Calu3 (cell line): Measurements from ENCODE around the gene BPIFB6. TPM values are rescaled to one million over a fixed set of nuclear protein-coding genes. Genes with fewer than 3 reads are reported as not detected.

Experiments used
- BruUV-seq: library from RNA; stranded (reverse); fragments of 400-500 nt; replicated peaks from 2 replicates; lab custom pipeline; 2021; lab: Mats Ljungman, UMichigan
- CTCF ChIA-PET: fragments of 300-600 bp; sonication (Branson Sonifier 250); formaldehyde crosslinking; loops from one replicate; lab custom pipeline; 2022; ENCODE audit warnings: antibody characterized with exemption; lab: Charles Lee
- DNase-seq: peaks from one replicate; pipeline ENCODE4 v3.0.0; 2022
- H3K27ac Mint-ChIP-seq: one replicate; pipeline ENCODE4 v1.8.0; 2022; ENCODE audit warnings: mixed read lengths; ENCODE audit not compliant: unreplicated experiment
- H3K27me3 Mint-ChIP-seq: one replicate; pipeline ENCODE4 v1.8.0; 2022; ENCODE audit warnings: mixed read lengths; ENCODE audit not compliant: unreplicated experiment
- H3K36me3 Mint-ChIP-seq: one replicate; pipeline ENCODE4 v1.8.0; 2022; ENCODE audit warnings: mild to moderate bottlenecking, moderate library complexity, mixed read lengths; ENCODE audit not compliant: insufficient read depth, unreplicated experiment
- H3K4me1 Mint-ChIP-seq: one replicate; pipeline ENCODE4 v1.8.0; 2022; ENCODE audit warnings: mild to moderate bottlenecking, low read depth, mixed read lengths; ENCODE audit not compliant: unreplicated experiment
- H3K4me3 Mint-ChIP-seq: one replicate; pipeline ENCODE4 v1.8.0; 2022; ENCODE audit warnings: mild to moderate bottlenecking, low read depth, moderate library complexity, mixed read lengths; ENCODE audit not compliant: unreplicated experiment
- H3K9me3 Mint-ChIP-seq: one replicate; pipeline ENCODE4 v1.8.0; 2022; ENCODE audit warnings: low read depth, mixed read lengths; ENCODE audit not compliant: unreplicated experiment
- intact Hi-C: fragments of 100-400 bp; cut with micrococcal nuclease; formaldehyde crosslinking; loops from one replicate; pipeline ENCODE4 v1.10.0; 2022; ENCODE audit not compliant: unreplicated experiment
- total RNA-seq: library from RNA; stranded (reverse); gene quantifications from 2 replicates; pipeline ENCODE4 v1.2.3, GENCODE V29; 2022
- TF ChIP-seq, protein P1 (sequence below): fragments of 200-600 bp; IDR thresholded peaks from one replicate; pipeline ENCODE4 v1.8.0; 2022; ENCODE audit warnings: antibody characterized with exemption; ENCODE audit not compliant: unreplicated experiment

BPIFB6 gene
- total RNA-seq, 1 experiment from 2014 or later, result not detected

GRCh38 chr20:32991792-32992641 is 39.4 kb upstream of the BPIFB6 start:
- H3K36me3 Mint-ChIP-seq, result no peaks in the 10 kb centered on the region
- no peak overlapping the region for H3K27ac Mint-ChIP-seq
- H3K4me1 Mint-ChIP-seq, result no peaks in the 10 kb centered on the region
- TF ChIP-seq, protein P1, sequence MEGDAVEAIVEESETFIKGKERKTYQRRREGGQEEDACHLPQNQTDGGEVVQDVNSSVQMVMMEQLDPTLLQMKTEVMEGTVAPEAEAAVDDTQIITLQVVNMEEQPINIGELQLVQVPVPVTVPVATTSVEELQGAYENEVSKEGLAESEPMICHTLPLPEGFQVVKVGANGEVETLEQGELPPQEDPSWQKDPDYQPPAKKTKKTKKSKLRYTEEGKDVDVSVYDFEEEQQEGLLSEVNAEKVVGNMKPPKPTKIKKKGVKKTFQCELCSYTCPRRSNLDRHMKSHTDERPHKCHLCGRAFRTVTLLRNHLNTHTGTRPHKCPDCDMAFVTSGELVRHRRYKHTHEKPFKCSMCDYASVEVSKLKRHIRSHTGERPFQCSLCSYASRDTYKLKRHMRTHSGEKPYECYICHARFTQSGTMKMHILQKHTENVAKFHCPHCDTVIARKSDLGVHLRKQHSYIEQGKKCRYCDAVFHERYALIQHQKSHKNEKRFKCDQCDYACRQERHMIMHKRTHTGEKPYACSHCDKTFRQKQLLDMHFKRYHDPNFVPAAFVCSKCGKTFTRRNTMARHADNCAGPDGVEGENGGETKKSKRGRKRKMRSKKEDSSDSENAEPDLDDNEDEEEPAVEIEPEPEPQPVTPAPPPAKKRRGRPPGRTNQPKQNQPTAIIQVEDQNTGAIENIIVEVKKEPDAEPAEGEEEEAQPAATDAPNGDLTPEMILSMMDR, result no peak
- no peak overlapping the region for H3K4me3 Mint-ChIP-seq
- intact Hi-C loops, result no loop called here
- BruUV-seq, result no TSS peak
- peaks cover 5% of the 10 kb centered on the region for H3K9me3 Mint-ChIP-seq
- H3K27me3 Mint-ChIP-seq, result peaks cover 68% of the 10 kb centered on the region
- DNase-seq, result no peak
- CTCF ChIA-PET, result interaction anchor here (1.0 kb wide), 1 partner anchor 46 kb away, joined by 3 read pairs; no protein-coding TSS in a partner anchor

DNA sequence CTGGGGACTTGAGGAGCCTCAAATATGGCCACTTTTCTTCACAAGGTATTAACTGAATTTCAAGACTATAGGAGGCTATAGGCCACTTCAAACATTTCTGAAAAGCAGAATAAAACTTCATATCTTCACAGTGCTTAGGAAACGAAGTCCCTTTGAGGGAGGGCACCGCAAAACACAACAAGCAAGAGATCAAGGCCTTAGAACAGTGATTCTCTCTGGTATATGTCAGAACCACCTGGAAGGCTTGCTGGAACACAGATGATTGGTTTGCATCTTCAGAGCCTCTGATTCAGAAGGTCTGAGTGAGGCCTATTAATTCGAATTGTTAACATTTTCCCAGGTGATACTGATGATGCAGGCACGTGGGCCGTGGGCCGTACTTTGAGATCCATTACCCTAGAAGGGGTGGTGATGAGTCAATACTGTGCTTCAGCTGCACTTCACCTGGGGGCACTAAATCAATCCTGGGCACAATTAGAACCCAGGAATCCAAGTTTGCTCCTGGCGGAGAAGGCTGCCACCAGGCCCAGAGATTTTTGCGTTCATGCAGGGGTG is 37.9 kb upstream of the BPIFB6 start:
- H3K27ac Mint-ChIP-seq, result no peak overlapping the region

GRCh38 chr20:32995802-32996201 is 35.6 kb upstream of the BPIFB6 start:
- intact Hi-C loops, result no loop called here
- Mint-ChIP-seq H3K27me3 (peaks cover 92% of the 10 kb centered on the region), H3K27ac (no peak overlapping the region), H3K4me3 (no peak overlapping the region), H3K4me1 (no peaks in the 10 kb centered on the region), H3K36me3 (no peaks in the 10 kb centered on the region), H3K9me3 (peaks cover 5% of the 10 kb centered on the region)
- DNase-seq, result no peak
- TF ChIP-seq, protein P1, result no peak
- no TSS peak for BruUV-seq
- CTCF ChIA-PET, result no interaction called here

More for the DNA sequence above, 37.9 kb upstream of the BPIFB6 start:
- TF ChIP-seq, protein P1, result no peak
- Mint-ChIP-seq H3K27me3 (peaks cover 83% of the 10 kb centered on the region), H3K4me3 (no peak overlapping the region), H3K9me3 (peaks cover 5% of the 10 kb centered on the region), H3K36me3 (no peaks in the 10 kb centered on the region), H3K4me1 (no peaks in the 10 kb centered on the region)
- DNase-seq, result no peak
- BruUV-seq, result no TSS peak
- intact Hi-C loops, result no loop called here
- CTCF ChIA-PET, result no interaction called here

DNA sequence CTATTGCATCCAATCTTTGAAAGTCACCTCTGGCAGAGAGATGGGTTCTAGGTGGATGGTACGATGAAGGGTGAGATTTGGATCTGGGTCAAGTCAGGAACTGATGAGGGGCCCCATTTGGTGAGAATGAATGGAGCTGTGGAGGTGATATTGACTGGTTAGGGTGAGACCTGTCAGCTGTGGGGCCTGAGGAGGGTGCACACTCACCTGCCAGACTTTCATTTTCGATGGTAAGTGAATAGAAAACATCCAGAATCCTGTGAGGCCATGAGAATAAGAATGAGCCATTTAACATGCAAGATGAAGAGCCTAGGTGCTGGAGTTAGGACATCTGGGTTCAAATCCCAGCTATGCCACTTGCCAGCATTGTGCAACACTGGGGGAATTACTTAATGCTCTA is 34.0 kb upstream of the BPIFB6 start:
- CTCF ChIA-PET, result no interaction called here

More for the DNA sequence above, 34.0 kb upstream of the BPIFB6 start:
- TF ChIP-seq, protein P1, result no peak
- peaks cover 5% of the 10 kb centered on the region for H3K9me3 Mint-ChIP-seq
- no TSS peak for BruUV-seq
- DNase-seq, result no peak
- no peaks in the 10 kb centered on the region for H3K4me1 Mint-ChIP-seq
- intact Hi-C loops, result no loop called here
- no peak overlapping the region for H3K4me3 Mint-ChIP-seq
- peaks cover 92% of the 10 kb centered on the region for H3K27me3 Mint-ChIP-seq
- H3K27ac Mint-ChIP-seq, result no peak overlapping the region
- H3K36me3 Mint-ChIP-seq, result no peaks in the 10 kb centered on the region
